Vagina (tissue), 2 donors: ENCODE measurements around the gene HK3. TPM values are rescaled to one million over a fixed set of nuclear protein-coding genes. Genes with fewer than 3 reads are reported as not detected.

ENCODE experiments used
- DNase-seq, 2 donors: peaks; one replicate each; pipeline ENCODE4 v3.0.0-alpha.2; 2017; ENCODE audit errors: extremely low spot score in 2 of 2
- H3K27ac ChIP-seq: fragments of 200-600 bp; sonication (generic); one replicate; pipeline ENCODE4 v1.5.1; 2019
- H3K27me3 ChIP-seq: fragments of 200-600 bp; sonication (generic); one replicate; pipeline ENCODE4 v1.5.1; 2019
- H3K36me3 ChIP-seq, 2 donors: fragments of 200-600 bp; sonication (generic); one replicate each; pipeline ENCODE4 v1.5.1; 2017 to 2019
- H3K4me1 ChIP-seq: fragments of 200-600 bp; sonication (generic); one replicate; pipeline ENCODE4 v1.5.1; 2019
- H3K4me3 ChIP-seq, 2 donors: fragments of 200-600 bp; sonication (generic); 1 replicate in 1 of 2; 2 replicates in 1 of 2; pipeline ENCODE4 v1.5.1; 2016 to 2019
- H3K9me3 ChIP-seq: fragments of 200-600 bp; sonication (generic); one replicate; pipeline ENCODE4 v1.5.1; 2019
- POLR2A ChIP-seq, 2 donors: fragments of 450-650 bp; IDR thresholded peaks; one replicate each; pipeline ENCODE4 v1.6.1; 2017; ENCODE audit warnings: antibody characterized with exemption in 2 of 2, mild to moderate bottlenecking in 2 of 2, moderate library complexity in 2 of 2
- POLR2AphosphoS5 ChIP-seq, 2 donors: sonication (generic); formaldehyde crosslinking; IDR thresholded peaks; one replicate each; pipeline ENCODE4 v1.9.0; 2017; ENCODE audit warnings: antibody characterized with exemption in 2 of 2, mild to moderate bottlenecking in 2 of 2, low read depth in 1 of 2; ENCODE audit not compliant: insufficient read depth in 1 of 2
- intact Hi-C: fragments of 100-400 bp; cut with DNase I; formaldehyde crosslinking; loops from one replicate; pipeline ENCODE4 v1.15.1; 2023
- total RNA-seq: library from RNA; depleted of rRNA; stranded (reverse); fragments of >200 nt; gene quantifications from one replicate; pipeline ENCODE4 v1.2.3, GENCODE V29; 2016
- TF ChIP-seq, protein P1 (sequence below), 3 experiments: fragments of 450-650 bp in 2 of 3; fragments of 200-600 bp in 1 of 3; sonication (generic) in 1 of 3; IDR thresholded peaks; one replicate each; pipeline ENCODE4 v1.5.1; 2017 to 2019; ENCODE audit warnings: antibody characterized with exemption in 3 of 3, mild to moderate bottlenecking in 2 of 3, moderate library complexity in 2 of 3

Gene HK3
- total RNA-seq, 1 donor from 2014 or later: 7.4 TPM

DNA sequence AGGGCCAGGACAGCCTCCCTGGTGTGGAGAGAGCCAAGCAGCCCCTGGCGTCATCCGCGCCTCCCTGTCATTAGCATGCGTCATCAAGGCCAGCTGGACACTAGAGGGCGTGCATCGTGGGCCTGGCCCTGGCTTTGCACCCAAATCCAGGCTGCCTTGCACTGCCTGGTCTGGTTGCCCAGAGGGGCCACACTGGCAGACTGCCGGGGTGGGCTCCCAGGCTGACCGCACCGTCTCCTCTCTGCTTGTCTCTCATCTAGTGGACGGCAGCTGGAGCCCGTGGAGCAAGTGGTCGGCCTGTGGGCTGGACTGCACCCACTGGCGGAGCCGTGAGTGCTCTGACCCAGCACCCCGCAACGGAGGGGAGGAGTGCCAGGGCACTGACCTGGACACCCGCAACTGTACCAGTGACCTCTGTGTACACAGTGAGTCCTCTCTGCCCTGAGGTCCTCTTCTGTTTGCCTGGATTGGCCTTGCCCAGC is 29.0 kb downstream of the HK3 start:
- Histone ChIP-seq H3K4me3 (no peak overlapping the region), H3K27ac (no peak overlapping the region), H3K9me3 (no peaks in the 10 kb centered on the region), H3K27me3 (no peaks in the 10 kb centered on the region), H3K4me1 (no peaks in the 10 kb centered on the region), H3K36me3 (no peaks in the 10 kb centered on the region)
- DNase-seq: no peak
- TF ChIP-seq POLR2AphosphoS5 (IDR thresholded peaks at IDR 0.05; ENCODE audit: insufficient read depth in 1 of 2, low read depth in 1 of 2) (no peak), POLR2A (IDR thresholded peaks at IDR 0.05) (no peak)
- TF ChIP-seq, protein P1, sequence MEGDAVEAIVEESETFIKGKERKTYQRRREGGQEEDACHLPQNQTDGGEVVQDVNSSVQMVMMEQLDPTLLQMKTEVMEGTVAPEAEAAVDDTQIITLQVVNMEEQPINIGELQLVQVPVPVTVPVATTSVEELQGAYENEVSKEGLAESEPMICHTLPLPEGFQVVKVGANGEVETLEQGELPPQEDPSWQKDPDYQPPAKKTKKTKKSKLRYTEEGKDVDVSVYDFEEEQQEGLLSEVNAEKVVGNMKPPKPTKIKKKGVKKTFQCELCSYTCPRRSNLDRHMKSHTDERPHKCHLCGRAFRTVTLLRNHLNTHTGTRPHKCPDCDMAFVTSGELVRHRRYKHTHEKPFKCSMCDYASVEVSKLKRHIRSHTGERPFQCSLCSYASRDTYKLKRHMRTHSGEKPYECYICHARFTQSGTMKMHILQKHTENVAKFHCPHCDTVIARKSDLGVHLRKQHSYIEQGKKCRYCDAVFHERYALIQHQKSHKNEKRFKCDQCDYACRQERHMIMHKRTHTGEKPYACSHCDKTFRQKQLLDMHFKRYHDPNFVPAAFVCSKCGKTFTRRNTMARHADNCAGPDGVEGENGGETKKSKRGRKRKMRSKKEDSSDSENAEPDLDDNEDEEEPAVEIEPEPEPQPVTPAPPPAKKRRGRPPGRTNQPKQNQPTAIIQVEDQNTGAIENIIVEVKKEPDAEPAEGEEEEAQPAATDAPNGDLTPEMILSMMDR (IDR thresholded peaks at IDR 0.05): no peak
- intact Hi-C loops: no loop called here

DNA sequence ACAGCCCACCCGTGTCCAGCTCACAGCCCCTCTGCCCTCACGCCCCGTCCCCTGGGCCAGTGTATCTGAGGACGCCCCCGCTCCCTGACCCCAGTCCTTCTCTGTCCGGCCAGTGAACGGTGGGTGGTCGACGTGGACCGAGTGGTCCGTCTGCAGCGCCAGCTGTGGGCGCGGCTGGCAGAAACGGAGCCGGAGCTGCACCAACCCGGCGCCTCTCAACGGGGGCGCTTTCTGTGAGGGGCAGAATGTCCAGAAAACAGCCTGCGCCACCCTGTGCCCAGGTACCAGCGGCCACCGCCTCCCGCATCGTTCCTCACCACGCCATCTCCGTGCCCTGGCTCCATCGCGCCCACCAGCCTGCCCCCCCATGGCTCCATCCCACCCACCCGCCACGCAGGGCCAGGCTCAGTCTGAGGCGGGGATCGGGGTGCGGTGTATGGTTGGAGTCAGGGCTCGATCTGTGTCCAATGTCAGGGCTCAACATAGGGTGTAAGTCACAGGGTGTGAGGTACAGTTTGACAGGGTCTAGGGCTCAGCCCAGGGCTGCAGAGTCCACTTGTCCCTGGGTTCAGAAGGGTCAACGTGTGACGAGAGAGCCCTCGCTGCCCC is 29.5 kb downstream of the HK3 start:
- Histone ChIP-seq H3K4me1 (no peaks in the 10 kb centered on the region), H3K27ac (no peak overlapping the region), H3K9me3 (no peaks in the 10 kb centered on the region), H3K27me3 (no peaks in the 10 kb centered on the region), H3K36me3 (no peaks in the 10 kb centered on the region), H3K4me3 (no peak overlapping the region)
- TF ChIP-seq, protein P1 (IDR thresholded peaks at IDR 0.05): no peak
- no peak for TF ChIP-seq POLR2A (IDR thresholded peaks at IDR 0.05)
- TF ChIP-seq POLR2AphosphoS5 (IDR thresholded peaks at IDR 0.05; ENCODE audit: insufficient read depth in 1 of 2, low read depth in 1 of 2): no peak
- intact Hi-C loops: no loop called here
- no peak for DNase-seq

DNA sequence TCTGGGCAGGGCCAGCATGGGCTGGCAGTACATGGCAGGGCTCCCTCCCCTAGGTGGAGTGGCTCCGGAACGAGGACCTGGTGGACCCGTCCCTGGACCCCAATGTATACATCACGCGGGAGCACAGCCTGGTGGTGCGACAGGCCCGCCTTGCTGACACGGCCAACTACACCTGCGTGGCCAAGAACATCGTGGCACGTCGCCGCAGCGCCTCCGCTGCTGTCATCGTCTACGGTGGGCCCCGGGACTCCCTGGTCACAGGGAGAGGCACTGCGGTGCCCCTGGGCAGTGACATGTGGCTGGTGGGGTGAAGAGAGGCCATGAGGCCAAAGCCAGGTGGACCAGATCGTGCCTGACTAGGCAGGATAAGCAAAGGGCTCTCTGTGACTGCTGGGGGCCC is 30.4 kb downstream of the HK3 start:
- Histone ChIP-seq H3K27ac (no peak overlapping the region), H3K36me3 (no peaks in the 10 kb centered on the region), H3K4me3 (no peak overlapping the region), H3K27me3 (no peaks in the 10 kb centered on the region), H3K4me1 (no peaks in the 10 kb centered on the region), H3K9me3 (no peaks in the 10 kb centered on the region)
- DNase-seq: no peak
- intact Hi-C loops: no loop called here
- no peak for TF ChIP-seq POLR2A (IDR thresholded peaks at IDR 0.05)
- TF ChIP-seq, protein P1 (IDR thresholded peaks at IDR 0.05): no peak
- TF ChIP-seq POLR2AphosphoS5 (IDR thresholded peaks at IDR 0.05; ENCODE audit: insufficient read depth in 1 of 2, low read depth in 1 of 2): no peak

DNA sequence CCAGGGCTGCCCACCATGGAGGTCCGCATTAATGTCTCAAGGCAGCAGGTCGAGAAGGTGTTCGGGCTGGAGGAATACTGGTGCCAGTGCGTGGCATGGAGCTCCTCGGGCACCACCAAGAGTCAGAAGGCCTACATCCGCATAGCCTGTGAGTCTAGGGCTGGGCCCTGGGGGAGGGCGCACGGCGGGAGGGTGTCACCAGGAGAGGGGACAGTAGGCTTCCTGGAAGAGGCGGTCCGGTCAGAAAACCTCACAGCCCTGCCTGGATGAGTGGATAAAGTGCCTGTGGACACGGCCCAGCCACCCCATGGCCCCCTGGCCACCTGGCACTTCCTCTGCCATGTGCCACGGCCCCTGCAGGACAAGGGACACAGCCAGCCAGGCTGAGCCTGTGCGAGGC is 31.0 kb downstream of the HK3 start:
- Histone ChIP-seq H3K4me3 (no peak overlapping the region), H3K4me1 (no peaks in the 10 kb centered on the region), H3K9me3 (no peaks in the 10 kb centered on the region), H3K36me3 (no peaks in the 10 kb centered on the region), H3K27me3 (no peaks in the 10 kb centered on the region), H3K27ac (no peak overlapping the region)
- DNase-seq: no peak
- intact Hi-C loops: no loop called here
- no peak for TF ChIP-seq POLR2AphosphoS5 (IDR thresholded peaks at IDR 0.05; ENCODE audit: insufficient read depth in 1 of 2, low read depth in 1 of 2)
- TF ChIP-seq POLR2A (IDR thresholded peaks at IDR 0.05): no peak
- TF ChIP-seq, protein P1 (IDR thresholded peaks at IDR 0.05): no peak

DNA sequence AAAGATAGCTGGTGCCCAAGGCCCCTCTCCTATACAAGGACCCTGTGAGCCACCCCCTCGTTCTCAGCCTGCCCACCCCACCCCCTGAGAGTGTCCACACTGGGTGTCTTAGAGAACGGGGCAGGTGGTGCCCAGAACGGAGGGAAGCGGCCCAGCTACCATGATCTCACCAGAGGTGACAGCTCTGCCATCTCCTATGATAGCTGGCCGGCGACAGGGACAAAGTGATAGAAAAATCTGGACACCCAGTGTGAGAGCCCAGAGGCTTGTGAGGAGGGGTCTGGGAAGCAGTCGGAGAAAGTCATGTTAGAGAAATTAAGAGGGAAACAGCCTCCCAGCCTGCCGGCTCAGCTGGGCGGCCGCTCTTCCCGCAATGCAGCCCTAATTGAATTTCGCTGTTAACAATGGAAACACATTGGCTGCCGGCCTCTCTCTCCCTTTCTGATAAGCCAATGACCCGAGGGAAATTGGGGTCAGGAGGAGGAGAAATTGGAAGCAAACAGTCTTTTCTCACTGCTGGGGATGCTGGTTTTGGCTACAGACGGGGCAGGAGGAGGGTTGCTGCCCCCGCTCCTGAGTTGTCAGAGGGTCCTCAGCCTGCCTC is 32.3 kb downstream of the HK3 start:
- H3K4me1 ChIP-seq: no peaks in the 10 kb centered on the region
- no peaks in the 10 kb centered on the region for H3K9me3 ChIP-seq
- no peak for TF ChIP-seq POLR2A (IDR thresholded peaks at IDR 0.05)
- no peak for TF ChIP-seq POLR2AphosphoS5 (IDR thresholded peaks at IDR 0.05; ENCODE audit: insufficient read depth in 1 of 2, low read depth in 1 of 2)
- TF ChIP-seq, protein P1 (IDR thresholded peaks at IDR 0.05): no peak
- no peaks in the 10 kb centered on the region for H3K27me3 ChIP-seq
- intact Hi-C loops: no loop called here
- no peak overlapping the region for H3K27ac ChIP-seq
- no peak overlapping the region for H3K4me3 ChIP-seq
- H3K36me3 ChIP-seq: no peaks in the 10 kb centered on the region
- no peak for DNase-seq
